22Rv1 (cell line): ENCODE data around the gene MS4A4A.

Source experiments
- ZFX ChIP-seq: fragments of 450-650 bp; IDR thresholded peaks from 2 replicates; pipeline ENCODE4 v1.6.1; 2017; ENCODE audit warnings: antibody characterized with exemption, borderline replicate concordance
- TF ChIP-seq, protein P1 (sequence below): fragments of 450-650 bp; IDR thresholded peaks from 2 replicates; pipeline ENCODE4 v1.5.1; 2017; ENCODE audit warnings: mild to moderate bottlenecking

DNA sequence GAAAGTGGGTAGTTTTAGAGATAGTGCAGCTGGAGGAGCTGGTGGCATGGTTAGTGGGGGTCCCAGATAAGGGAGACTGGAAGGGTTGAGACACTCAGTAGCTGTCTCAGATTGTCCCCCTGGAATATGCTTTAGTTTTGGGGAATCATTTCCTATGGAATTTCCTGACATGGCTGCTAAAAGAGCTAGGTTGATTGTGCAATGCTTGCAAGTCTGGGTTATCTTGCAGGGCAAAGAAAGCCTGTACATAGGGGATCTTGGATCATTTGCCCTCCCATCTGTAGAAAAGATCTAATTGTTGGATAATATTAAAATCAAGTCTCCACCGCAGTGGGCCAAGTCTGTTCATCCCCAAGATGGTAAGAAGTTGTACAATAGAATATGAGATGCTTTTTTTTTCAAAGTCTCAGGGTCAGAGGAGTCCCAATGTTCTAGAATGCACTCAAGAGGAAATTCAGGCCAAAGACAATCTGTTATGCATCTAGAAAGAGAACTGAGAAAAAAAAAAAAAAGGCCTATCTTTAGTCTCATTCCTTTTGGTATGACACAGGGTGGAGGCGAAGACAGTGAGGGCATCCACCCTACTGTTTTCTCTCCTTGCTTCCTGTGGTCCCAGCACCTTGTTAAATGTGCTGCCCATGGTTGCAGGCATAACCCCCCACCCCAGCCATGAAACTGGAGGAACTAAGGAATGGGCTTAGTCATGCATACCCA, 66.8 kb downstream of the MS4A4A start:
- TF ChIP-seq, protein P1, sequence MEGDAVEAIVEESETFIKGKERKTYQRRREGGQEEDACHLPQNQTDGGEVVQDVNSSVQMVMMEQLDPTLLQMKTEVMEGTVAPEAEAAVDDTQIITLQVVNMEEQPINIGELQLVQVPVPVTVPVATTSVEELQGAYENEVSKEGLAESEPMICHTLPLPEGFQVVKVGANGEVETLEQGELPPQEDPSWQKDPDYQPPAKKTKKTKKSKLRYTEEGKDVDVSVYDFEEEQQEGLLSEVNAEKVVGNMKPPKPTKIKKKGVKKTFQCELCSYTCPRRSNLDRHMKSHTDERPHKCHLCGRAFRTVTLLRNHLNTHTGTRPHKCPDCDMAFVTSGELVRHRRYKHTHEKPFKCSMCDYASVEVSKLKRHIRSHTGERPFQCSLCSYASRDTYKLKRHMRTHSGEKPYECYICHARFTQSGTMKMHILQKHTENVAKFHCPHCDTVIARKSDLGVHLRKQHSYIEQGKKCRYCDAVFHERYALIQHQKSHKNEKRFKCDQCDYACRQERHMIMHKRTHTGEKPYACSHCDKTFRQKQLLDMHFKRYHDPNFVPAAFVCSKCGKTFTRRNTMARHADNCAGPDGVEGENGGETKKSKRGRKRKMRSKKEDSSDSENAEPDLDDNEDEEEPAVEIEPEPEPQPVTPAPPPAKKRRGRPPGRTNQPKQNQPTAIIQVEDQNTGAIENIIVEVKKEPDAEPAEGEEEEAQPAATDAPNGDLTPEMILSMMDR = no peak
- no peak for TF ChIP-seq ZFX
